Stimulated activated CD8-positive, alpha-beta memory T cell treated with anti-CD3 and anti-CD28 coated beads, Interleukin-7, amount 100 ng/mL, for 48 hours (primary cell): Measurements from ENCODE around the gene ANKRD29.
"Not testable (repeated sequence)": the region's sequence is repeated elsewhere in the genome, so short reads cannot be mapped to it uniquely, and the experiment has no call there.

Experiments
- DNase-seq, 2 donors: peaks; one replicate each; pipeline ENCODE4 v3.0.0-alpha.2; 2020; ENCODE audit warnings: low read depth in 1 of 2; ENCODE audit errors: extremely low read depth in 1 of 2

The ANKRD29 gene

GRCh38 chr18:23584019-23584983 is 78.4 kb downstream of the ANKRD29 start:
- DNase-seq = no peak

- no peak for DNase-seq
These were observed 79.4 kb downstream of the ANKRD29 start for GRCh38 chr18:23583071-23583865.

GRCh38 chr18:23580677-23581367 is 81.9 kb downstream of the ANKRD29 start:
- no peak for DNase-seq

- DNase-seq = no peak
These were observed 83.6 kb downstream of the ANKRD29 start for GRCh38 chr18:23578891-23579653.

- DNase-seq = no peak
These were observed 84.5 kb downstream of the ANKRD29 start for GRCh38 chr18:23578067-23578701.

DNA sequence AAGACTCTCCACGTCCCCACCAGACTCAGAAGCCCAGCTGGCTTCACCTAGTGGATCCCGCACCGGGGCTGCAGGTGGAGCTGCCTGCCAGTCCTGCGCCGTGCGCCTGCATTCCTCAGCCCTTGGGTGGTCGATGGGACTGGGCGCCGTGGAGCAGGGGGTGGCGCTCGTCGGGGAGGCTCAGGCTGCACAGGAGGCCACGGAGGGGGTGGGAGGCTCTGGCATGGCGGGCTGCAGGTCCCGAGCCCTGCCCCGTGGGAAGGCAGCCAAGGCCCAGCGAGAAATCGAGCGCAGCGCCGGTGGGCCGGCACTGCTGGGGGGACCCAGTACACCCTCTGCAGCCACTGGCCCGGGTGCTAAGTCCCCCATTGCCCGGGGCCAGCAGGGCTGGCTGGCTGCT is 85.2 kb downstream of the ANKRD29 start:
- DNase-seq = not testable (repeated sequence)

- DNase-seq = no peak
These were observed 87.4 kb downstream of the ANKRD29 start for GRCh38 chr18:23575309-23575651.

DNA sequence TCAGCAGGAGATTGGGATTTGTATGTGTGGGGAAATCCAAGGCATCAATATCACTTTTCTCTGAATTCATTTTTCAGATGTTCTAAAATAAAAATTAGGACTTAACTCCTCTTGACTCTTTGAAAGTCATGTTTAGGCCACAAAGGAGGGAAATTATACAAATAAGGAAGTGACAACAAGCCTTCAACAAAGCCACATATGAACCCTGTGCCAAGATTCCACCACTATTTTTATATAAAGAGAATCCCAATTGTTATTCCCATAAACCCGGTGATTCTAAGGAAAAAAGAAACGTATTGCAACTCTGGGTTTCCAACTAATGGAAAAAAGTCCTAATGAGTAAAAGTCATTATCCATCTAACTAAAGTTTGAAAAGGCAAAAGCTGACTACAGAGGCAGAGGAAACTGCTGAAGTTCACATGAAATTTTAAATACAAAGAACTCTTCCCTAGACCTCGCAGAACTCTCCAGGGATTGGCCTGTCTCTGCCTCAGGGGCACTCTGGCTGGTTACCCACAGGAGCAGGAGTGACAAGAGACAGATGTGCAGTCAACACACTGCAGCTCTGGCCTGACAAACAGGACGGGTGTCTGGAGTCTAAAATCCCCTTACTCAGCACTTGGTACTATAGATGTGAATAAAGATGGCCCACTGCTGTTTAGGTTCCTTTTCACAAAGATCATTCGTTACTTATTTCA is 88.0 kb downstream of the ANKRD29 start:
- no peak for DNase-seq

- peak in 1 of 2 donors; percentile 33 for DNase-seq
These were observed 88.9 kb downstream of the ANKRD29 start for GRCh38 chr18:23573626-23574431.

DNA sequence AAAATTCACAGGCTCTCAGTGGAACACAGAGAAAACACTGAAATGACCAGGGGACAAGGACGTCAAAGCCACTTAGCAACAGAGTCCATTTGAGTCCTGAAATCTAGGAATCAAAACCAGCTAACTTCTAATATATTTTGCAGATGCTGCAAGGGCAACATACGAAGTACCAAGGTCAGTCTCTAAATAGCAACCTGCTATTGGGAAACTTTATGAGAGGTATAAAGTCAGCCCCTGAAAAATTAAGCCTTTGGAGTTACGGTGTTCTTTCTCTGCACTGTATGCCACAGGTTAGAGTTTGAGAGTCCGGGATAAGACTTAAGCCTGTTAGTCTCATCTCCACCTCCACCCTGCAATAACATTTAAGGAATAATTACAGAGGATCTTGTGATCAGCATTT is 89.7 kb downstream of the ANKRD29 start:
- DNase-seq = no peak

DNA sequence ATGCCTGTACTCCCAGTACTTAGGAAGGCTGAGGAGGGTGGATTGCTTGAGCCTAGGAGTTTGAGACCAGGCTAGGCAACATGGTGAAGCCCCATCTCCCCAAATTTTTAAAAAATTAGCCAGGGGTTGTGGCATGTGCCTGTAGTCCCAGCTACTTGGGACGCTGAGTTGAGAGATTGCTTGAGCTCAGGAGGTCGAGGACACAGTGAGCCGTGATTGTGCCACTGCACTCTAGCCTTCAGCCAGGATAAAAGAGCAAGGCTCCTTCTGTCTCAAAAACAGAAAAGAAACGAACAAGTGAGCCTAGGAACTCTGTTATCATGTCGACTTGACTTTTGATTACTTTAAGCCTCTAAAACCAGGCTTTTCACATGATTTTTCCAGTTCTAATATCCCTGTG is 90.1 kb downstream of the ANKRD29 start:
- no peak for DNase-seq

DNA sequence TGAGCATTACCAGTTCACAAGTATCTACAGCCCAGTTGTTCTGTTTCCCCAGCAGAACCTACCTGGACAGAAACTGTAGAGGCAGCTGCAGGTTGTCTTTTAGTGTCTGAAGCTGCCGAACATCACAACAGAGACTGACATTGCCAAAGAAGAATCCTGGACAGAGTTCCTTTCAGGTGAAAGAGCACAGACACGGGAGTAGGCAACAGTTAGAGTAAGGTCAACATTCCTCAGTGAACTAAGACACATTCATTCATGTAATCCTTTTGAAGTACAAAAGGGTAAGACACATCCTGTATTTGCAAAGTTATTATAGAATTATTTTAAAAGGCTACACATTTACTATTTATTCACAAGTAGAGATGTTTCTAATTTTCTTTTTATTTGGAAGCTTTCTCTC is 90.7 kb downstream of the ANKRD29 start:
- no peak for DNase-seq

DNA sequence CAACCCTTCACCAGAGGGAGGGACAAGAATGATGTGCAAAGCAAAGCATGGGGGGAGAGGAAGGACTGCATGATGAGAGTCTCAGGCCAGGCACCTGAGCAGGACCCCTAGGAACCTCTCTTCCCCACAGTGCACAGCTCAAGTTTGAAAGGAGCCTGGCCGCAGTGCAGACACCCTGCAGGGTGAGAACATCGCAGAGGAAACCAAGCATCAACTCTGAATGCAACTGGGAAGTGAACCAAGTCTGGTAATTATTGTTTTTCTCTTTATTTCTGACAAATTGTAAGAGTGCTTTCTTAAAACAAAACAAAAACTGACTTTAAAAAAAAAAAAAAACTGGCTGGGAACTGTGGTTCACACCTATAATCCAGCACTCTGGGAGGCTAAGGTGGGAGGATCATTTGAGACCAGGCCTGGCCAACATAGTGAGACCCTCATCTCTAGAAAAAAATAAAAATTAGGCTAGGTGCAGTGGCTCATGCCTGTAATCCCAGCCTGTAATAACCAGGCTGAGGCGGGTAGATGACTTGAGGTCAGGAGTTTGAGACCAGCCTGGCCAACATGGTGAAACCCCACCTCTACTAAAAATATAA is 91.7 kb downstream of the ANKRD29 start:
- DNase-seq = no peak

GRCh38 chr18:23569299-23570063 is 93.2 kb downstream of the ANKRD29 start:
- DNase-seq = no peak

DNA sequence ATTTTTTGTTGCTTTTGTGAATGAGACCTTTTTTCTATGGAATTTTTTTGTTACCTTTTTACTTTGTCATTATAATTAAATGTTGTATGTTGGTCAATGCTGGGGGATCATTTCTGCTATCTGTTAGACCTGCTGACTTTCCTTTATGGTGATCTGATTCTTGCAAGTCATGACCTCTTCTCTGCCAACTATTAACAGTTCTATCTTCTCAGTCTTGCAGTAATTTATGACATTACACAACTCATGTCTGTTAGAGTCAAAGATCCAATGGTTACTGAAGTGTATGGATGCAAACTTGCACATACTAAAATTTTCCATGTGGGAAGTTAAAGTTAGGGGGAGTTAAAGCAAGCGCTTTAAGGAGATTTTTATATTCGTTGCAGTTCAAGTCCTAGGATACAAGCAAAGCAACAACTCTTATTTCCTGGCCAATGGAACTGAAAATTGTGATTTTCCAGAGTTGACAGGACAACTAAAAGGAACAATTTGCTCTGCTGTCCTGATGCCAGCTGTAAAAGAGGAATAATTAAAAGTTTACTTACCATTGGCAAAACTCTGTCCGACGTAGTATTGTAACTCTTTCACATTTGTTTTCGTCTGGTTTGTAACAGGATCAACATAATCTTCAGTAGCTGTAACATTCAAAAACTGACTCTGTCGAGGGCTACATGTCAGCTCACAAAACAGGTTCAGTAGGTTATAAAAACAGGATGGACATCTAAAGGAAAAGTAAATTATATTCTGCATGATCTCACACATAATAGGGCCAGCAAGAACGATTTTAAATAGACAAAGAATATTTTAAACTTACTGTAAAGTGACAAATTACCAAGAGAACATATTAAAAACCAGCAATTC is 94.2 kb downstream of the ANKRD29 start:
- no peak for DNase-seq

DNA sequence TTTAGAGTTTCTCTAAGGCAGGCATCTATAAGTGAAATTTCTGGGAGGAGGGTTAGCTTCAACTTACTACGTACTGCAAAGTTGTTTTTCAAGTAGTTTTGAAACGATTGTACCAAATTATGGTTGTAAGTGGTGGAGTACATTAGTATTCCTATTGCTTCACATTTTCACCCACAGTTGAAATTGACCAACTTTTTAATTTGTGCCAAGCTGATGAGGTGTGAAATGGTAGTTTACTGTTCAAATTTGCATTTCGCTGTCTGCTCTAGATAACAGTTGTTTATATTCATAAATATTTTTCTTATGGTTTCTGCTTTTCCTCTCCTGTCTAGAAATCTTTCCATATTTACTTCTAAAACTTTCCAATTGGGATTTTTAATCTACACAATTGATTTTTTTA is 95.0 kb downstream of the ANKRD29 start:
- DNase-seq = no peak
